Hepatocyte (in vitro differentiated cells): ENCODE measurements around the gene SPA17.
A peak's percentile ranks its signal among the peaks of the same experiment; 100 is the strongest.

ENCODE experiments used
- EZH2 ChIP-seq: fragments of 200-600 bp; sonication (generic); IDR thresholded peaks from 2 replicates; pipeline ENCODE4 v1.6.1; 2016; ENCODE audit warnings: antibody characterized with exemption, mild to moderate bottlenecking, borderline replicate concordance
- EZH2phosphoT487 ChIP-seq: fragments of 200-600 bp; sonication (generic); IDR thresholded peaks from one replicate; pipeline ENCODE4 v1.6.1; 2018; ENCODE audit warnings: antibody characterized with exemption, mild to moderate bottlenecking, low read depth, moderate library complexity; ENCODE audit not compliant: unreplicated experiment, severe bottlenecking
- TF ChIP-seq, protein P1 (sequence below): fragments of 200-600 bp; sonication (generic); IDR thresholded peaks from 2 replicates; pipeline ENCODE4 v1.5.1; 2016; ENCODE audit warnings: antibody characterized with exemption, mild to moderate bottlenecking; ENCODE audit not compliant: poor library complexity

DNA sequence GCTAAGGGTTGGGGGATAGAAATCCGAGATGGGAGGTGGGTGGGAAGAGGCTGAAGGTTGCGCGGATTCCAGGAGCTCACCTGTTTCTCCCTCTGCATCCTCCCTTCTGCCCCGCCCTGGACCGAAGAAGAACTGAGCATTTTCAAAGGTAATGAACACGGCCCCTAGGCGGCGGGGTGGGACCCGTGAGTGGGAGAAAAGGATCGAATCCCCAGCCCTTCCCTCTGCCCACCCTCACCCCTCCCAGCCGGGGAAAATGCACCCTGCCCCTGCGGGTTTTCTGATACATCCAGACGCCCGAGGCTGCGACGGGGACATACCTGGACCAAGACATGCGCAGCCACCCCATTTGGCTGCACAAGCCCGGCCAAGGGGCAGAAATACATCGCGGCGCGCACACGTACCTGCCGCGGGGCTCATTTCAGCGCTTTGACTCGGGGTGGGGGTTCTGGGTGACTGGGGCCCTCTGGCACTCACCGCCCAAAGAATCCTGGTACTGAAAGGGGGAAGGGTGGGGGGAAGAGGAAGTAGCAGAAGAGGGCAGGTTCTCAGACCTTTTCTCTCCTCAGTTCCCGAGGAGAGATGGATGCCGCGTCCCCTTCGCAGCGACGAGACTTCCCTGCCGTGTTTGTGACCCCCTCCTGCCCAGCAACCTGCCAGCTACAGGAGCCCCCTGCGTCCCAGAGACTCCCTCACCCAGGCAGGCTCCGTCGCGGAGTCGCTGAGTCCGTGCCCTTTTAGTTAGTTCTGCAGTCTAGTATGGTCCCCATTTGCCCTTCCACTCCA is 72.3 kb downstream of the SPA17 start:
- TF ChIP-seq, protein P1, sequence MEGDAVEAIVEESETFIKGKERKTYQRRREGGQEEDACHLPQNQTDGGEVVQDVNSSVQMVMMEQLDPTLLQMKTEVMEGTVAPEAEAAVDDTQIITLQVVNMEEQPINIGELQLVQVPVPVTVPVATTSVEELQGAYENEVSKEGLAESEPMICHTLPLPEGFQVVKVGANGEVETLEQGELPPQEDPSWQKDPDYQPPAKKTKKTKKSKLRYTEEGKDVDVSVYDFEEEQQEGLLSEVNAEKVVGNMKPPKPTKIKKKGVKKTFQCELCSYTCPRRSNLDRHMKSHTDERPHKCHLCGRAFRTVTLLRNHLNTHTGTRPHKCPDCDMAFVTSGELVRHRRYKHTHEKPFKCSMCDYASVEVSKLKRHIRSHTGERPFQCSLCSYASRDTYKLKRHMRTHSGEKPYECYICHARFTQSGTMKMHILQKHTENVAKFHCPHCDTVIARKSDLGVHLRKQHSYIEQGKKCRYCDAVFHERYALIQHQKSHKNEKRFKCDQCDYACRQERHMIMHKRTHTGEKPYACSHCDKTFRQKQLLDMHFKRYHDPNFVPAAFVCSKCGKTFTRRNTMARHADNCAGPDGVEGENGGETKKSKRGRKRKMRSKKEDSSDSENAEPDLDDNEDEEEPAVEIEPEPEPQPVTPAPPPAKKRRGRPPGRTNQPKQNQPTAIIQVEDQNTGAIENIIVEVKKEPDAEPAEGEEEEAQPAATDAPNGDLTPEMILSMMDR, result peak; percentile 25
- TF ChIP-seq EZH2 (peak; percentile 2), EZH2phosphoT487 (no peak)
